ENCODE results near the gene AKAP5. TPM values are rescaled to one million over a fixed set of nuclear protein-coding genes. Genes with fewer than 3 reads are reported as not detected.

Gene AKAP5
- total RNA-seq, 1 donor from 2014 or later = 0.19 TPM

DNA sequence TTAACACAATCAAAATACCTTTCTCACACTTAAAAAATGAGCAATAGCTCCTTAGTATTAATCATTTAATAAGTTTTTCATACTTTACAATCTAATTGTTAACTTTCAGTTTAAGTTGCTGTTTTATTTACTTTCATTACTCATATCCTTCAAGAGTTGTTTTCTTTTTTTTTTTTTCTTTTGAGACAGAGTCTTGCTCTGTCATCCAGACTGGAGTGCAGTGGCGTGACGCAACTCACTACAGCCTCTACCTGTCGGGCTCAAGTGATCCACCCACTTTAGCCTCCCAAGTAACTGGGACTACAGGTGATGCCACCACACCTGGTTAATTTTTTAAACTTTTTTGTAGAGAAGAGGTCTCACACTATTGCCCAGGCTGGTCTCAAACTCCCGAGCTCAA lies 55.4 kb downstream of the AKAP5 start:
- Histone ChIP-seq H3K9me3 (replicated peaks) (no peaks in the 10 kb centered on the region), H3K36me3 (peaks cover 23% of the 10 kb centered on the region), H3K4me3 (no peak overlapping the region), H3K4me1 (peaks cover 39% of the 10 kb centered on the region), H3K27me3 (ENCODE audit: low read depth) (no peaks in the 10 kb centered on the region), H3K27ac (replicated peaks) (no peak overlapping the region)
- intact Hi-C loops (cut with micrococcal nuclease) = no loop called here
- TF ChIP-seq, protein P1, sequence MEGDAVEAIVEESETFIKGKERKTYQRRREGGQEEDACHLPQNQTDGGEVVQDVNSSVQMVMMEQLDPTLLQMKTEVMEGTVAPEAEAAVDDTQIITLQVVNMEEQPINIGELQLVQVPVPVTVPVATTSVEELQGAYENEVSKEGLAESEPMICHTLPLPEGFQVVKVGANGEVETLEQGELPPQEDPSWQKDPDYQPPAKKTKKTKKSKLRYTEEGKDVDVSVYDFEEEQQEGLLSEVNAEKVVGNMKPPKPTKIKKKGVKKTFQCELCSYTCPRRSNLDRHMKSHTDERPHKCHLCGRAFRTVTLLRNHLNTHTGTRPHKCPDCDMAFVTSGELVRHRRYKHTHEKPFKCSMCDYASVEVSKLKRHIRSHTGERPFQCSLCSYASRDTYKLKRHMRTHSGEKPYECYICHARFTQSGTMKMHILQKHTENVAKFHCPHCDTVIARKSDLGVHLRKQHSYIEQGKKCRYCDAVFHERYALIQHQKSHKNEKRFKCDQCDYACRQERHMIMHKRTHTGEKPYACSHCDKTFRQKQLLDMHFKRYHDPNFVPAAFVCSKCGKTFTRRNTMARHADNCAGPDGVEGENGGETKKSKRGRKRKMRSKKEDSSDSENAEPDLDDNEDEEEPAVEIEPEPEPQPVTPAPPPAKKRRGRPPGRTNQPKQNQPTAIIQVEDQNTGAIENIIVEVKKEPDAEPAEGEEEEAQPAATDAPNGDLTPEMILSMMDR (IDR thresholded peaks at IDR 0.05; ENCODE audit: borderline replicate concordance) = no peak
- DNase-seq = no peak

DNA sequence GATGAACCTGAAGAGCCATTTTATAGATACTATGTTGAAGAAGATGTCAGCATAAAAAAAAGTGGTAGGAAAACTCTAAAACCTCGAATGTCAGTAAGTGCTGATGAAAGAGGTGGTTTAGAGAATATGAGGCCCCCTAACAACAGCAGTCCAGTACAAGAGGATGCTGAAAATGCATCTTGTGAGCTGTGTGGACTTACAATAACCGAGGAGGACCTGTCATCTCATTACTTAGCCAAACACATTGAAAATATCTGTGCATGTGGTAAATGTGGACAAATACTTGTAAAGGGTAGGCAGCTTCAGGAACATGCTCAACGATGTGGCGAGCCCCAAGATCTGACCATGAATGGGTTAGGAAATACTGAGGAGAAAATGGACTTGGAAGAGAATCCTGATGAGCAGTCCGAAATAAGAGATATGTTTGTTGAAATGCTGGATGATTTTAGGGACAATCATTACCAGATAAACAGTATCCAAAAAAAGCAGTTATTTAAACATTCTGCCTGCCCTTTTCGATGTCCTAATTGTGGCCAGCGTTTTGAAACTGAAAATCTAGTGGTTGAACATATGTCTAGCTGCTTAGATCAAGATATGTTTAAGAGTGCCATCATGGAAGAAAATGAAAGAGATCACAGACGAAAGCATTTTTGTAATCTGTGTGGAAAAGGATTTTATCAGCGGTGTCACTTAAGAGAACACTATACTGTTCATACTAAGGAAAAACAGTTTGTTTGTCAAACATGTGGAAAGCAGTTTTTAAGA lies 57.5 kb downstream of the AKAP5 start:
- Histone ChIP-seq H3K27ac (replicated peaks) (no peak overlapping the region), H3K4me1 (peaks cover 25% of the 10 kb centered on the region)
- intact Hi-C loops (cut with micrococcal nuclease) = no loop called here

More for the DNA sequence above, 57.5 kb downstream of the AKAP5 start:
- no peak for DNase-seq
- Histone ChIP-seq H3K27me3 (ENCODE audit: low read depth) (no peaks in the 10 kb centered on the region), H3K9me3 (replicated peaks) (no peaks in the 10 kb centered on the region), H3K36me3 (peaks cover 23% of the 10 kb centered on the region), H3K4me3 (no peak overlapping the region)
- TF ChIP-seq, protein P1 (IDR thresholded peaks at IDR 0.05; ENCODE audit: borderline replicate concordance) = no peak

Other genes starting within 250 kb of the AKAP5 start
- 1.0 TPM for gene ESR2, start 171.1 kb upstream of the AKAP5 start, total RNA-seq
- gene MTHFD1, start 77.1 kb upstream of the AKAP5 start, total RNA-seq = 64.9 TPM
- gene ZBTB25, start 38.3 kb downstream of the AKAP5 start, total RNA-seq = 20.8 TPM
- gene ZBTB1, start 39.3 kb downstream of the AKAP5 start, total RNA-seq = 25.9 TPM
- gene HSPA2, start 75.2 kb downstream of the AKAP5 start, total RNA-seq = 34.0 TPM
- gene PPP1R36, start 84.5 kb downstream of the AKAP5 start, total RNA-seq = 0.36 TPM
- 16.5 TPM for gene PLEKHG3, start 238.9 kb downstream of the AKAP5 start, total RNA-seq